K562 (cell line): ENCODE results near the gene ACOT7. TPM values are rescaled to one million over a fixed set of nuclear protein-coding genes. Genes with fewer than 3 reads are reported as not detected.
A peak's percentile ranks its signal among the peaks of the same experiment; 100 is the strongest.

ENCODE experiments used
- ATAC-seq: fragments of 200-7000 bp; cut with Tn5 transposase; 3 replicates; pipeline ENCODE4 v1.9.1; 2020; ENCODE audit warnings: moderate library complexity
- BruUV-seq: library from RNA; stranded (reverse); fragments of 400-500 nt; replicated peaks from 2 replicates; lab custom pipeline; 2021; lab: Mats Ljungman, UMichigan
- CTCF ChIA-PET: fragments of 300-600 bp; formaldehyde crosslinking; extraction: SDS; loops from one replicate; lab custom pipeline; 2021; ENCODE audit warnings: low intra/inter-chr PET ratio; lab: Yijun Ruan, JAX
- POLR2A ChIA-PET: fragments of 300-600, 350-650 bp; sonication (Branson Sonifier 250); formaldehyde crosslinking; extraction: SDS; loops from one replicate; lab custom pipeline; 2021; ENCODE audit warnings: antibody characterized with exemption, inconsistent platforms; lab: Yijun Ruan, JAX
- DNase-seq, 4 experiments: peaks; one replicate each; pipeline versions ENCODE4 v3.0.0 to v3.0.0-alpha.2; 2011 to 2018; ENCODE audit warnings: low spot score in 3 of 4, mixed read lengths in 3 of 4; ENCODE audit errors: extremely low read depth in 1 of 4
- FAIRE-seq: peaks from 2 replicates; lab custom pipeline; 2011; peaks lifted over from hg19 to GRCh38; lab: Jason Lieb, UNC
- H2AFZ ChIP-seq: 2 replicates; pipeline ENCODE4 v1.6.0; 2011; ENCODE audit warnings: low read depth, low read length, control low read depth, inconsistent platforms
- H3K27ac ChIP-seq: fragments of 200-600 bp; 3 replicates; pipeline ENCODE4 v1.8.0; 2011; ENCODE audit warnings: low read depth, mild to moderate bottlenecking, control low read depth, inconsistent platforms, low read length, moderate library complexity, mixed read lengths; ENCODE audit errors: extremely low read depth
- H3K27me3 ChIP-seq, 2 experiments: fragments of 300-600 bp in 1 of 2; 2 replicates in 1 of 2; 3 replicates in 1 of 2; pipeline versions ENCODE4 v1.6.0 to v1.8.0; 2011; ENCODE audit warnings: inconsistent platforms in 2 of 2, low read length in 2 of 2, mild to moderate bottlenecking in 1 of 2, mixed read lengths in 1 of 2, moderate library complexity in 1 of 2; ENCODE audit not compliant: control insufficient read depth in 2 of 2, insufficient read depth in 2 of 2
- H3K36me3 ChIP-seq: fragments of 300-600 bp; 3 replicates; pipeline ENCODE4 v1.8.0; 2011; ENCODE audit warnings: mild to moderate bottlenecking, low read length, inconsistent platforms; ENCODE audit not compliant: control insufficient read depth, insufficient read depth
- H3K4me1 ChIP-seq, 2 experiments: fragments of 200-600 bp in 1 of 2; replicated peaks in 1 of 2; 2 replicates in 1 of 2; 3 replicates in 1 of 2; pipeline versions ENCODE4 v1.5.1 to v1.8.0; 2011; ENCODE audit warnings: inconsistent platforms in 2 of 2, low read length in 2 of 2, mild to moderate bottlenecking in 1 of 2, mixed read lengths in 1 of 2, moderate library complexity in 1 of 2; ENCODE audit not compliant: control insufficient read depth in 2 of 2, insufficient read depth in 2 of 2
- H3K4me2 ChIP-seq: 2 replicates; pipeline ENCODE4 v1.6.1; 2011; ENCODE audit warnings: low read length, control low read depth, inconsistent platforms, mixed read lengths; ENCODE audit not compliant: insufficient read depth
- H3K4me3 ChIP-seq: fragments of 200-600 bp; sonication (generic), shearing (Covaris generic); 2 replicates; pipeline ENCODE4 v1.5.1; 2016; ENCODE audit warnings: control low read depth, inconsistent platforms
- H3K79me2 ChIP-seq: fragments of 200-600 bp; 3 replicates; pipeline ENCODE4 v1.8.0; 2011; ENCODE audit warnings: low read length, inconsistent platforms; ENCODE audit not compliant: control insufficient read depth, insufficient read depth
- H3K9ac ChIP-seq, 2 experiments: 2 replicates each; pipeline versions ENCODE4 v1.6.0 to v1.6.1; 2011; ENCODE audit warnings: low read depth in 2 of 2, low read length in 2 of 2, control low read depth in 1 of 2, inconsistent platforms in 1 of 2, mild to moderate bottlenecking in 1 of 2, mixed read lengths in 1 of 2; ENCODE audit not compliant: insufficient read depth in 1 of 2
- H3K9me1 ChIP-seq: one replicate; pipeline ENCODE4 v1.6.0; 2011; ENCODE audit warnings: inconsistent platforms, mild to moderate bottlenecking, low read length, moderate library complexity; ENCODE audit not compliant: control insufficient read depth, insufficient read depth
- H3K9me3 ChIP-seq: replicated peaks from 2 replicates; pipeline ENCODE4 v1.5.1; 2011; ENCODE audit warnings: low read depth, low read length, inconsistent platforms; ENCODE audit not compliant: control insufficient read depth, insufficient read depth
- H4K20me1 ChIP-seq: replicated peaks from 2 replicates; pipeline ENCODE4 v1.6.1; 2011; ENCODE audit warnings: low read length, inconsistent platforms, mixed read lengths; ENCODE audit not compliant: control insufficient read depth, insufficient read depth
- CREM ChIP-seq: IDR thresholded peaks from 2 replicates; pipeline ENCODE4 v1.6.1; 2014; ENCODE audit warnings: antibody characterized with exemption, low read depth
- GABPB1 ChIP-seq: sonication (generic); formaldehyde crosslinking; IDR thresholded peaks from 2 replicates; pipeline ENCODE4 v1.8.0; 2022; ENCODE audit warnings: mild to moderate bottlenecking, missing genetic modification reagents
- IFI16 ChIP-seq: fragments of 250-450 bp; sonication (Bioruptor Pico); IDR thresholded peaks from 2 replicates; pipeline ENCODE4 v2.1.2; 2022; ENCODE audit warnings: mild to moderate bottlenecking, inconsistent platforms
- PCBP2 ChIP-seq: fragments of 200-400 bp; formaldehyde crosslinking; IDR thresholded peaks from 2 replicates; pipeline ENCODE4 v1.6.1; 2018; ENCODE audit warnings: low read length, low read depth, mild to moderate bottlenecking, moderate library complexity; ENCODE audit not compliant: poor library complexity, severe bottlenecking
- RNF2 ChIP-seq: sonication (generic); IDR thresholded peaks from 2 replicates; pipeline ENCODE4 v1.6.1; 2016
- ZNF431 ChIP-seq: sonication (generic); formaldehyde crosslinking; IDR thresholded peaks from 2 replicates; pipeline ENCODE4 v1.8.0; 2022; ENCODE audit warnings: mild to moderate bottlenecking, missing genetic modification reagents
- WGBS: fragments of 100-300 bp; shearing (Covaris generic); methylation state at CpG from one replicate; pipeline ENCODE4 v1.1.6; 2016; ENCODE audit warnings: low coverage, mixed read lengths; ENCODE audit not compliant: insufficient coverage; ENCODE audit errors: missing lambda C conversion rate; 5-methylcytosine and 5-hydroxymethylcytosine counted together
- in situ Hi-C: fragments of 300-500 bp; cut with MboI; formaldehyde crosslinking; loops from 4 replicates; pipeline ENCODE4 v1.15.0; 2018; ENCODE audit warnings: inconsistent platforms, mixed read lengths
- intact Hi-C: fragments of 100-400 bp; cut with micrococcal nuclease; formaldehyde crosslinking; loops from 2 replicates; pipeline ENCODE4 v1.14.2; 2022
- polyA plus RNA-seq, 8 experiments: library from polyadenylated mRNA; depleted of rRNA in 4 of 8; stranded (reverse) in 5 of 8; unstranded in 3 of 8; fragments of >200 nt; fragmentation: Nextera tagmentation in 2 of 8; fragmentation: Illumina TruSeq in 1 of 8; extraction: Ambion mirVana in 2 of 8; extraction: Trizol in 1 of 8; gene quantifications; 2 replicates each; pipeline versions ENCODE4 v1.2.1 to v1.2.3, GENCODE V29; 2011 to 2014; ENCODE audit warnings: inconsistent platforms in 1 of 8, missing spikeins in 1 of 8
- total RNA-seq, 7 experiments: library from RNA; depleted of rRNA in 6 of 7; stranded (reverse); fragments of >200 nt in 6 of 7; fragmentation: Illumina TruSeq in 2 of 7; extraction: Trizol in 2 of 7; gene quantifications; 2 replicates each; pipeline versions ENCODE4 v1.2.1 to v1.2.3, GENCODE V29; 2011 to 2021; ENCODE audit warnings: low replicate concordance in 1 of 7
- TF ChIP-seq, protein P1 (sequence below): fragments of 250-450 bp; sonication (Bioruptor Pico); IDR thresholded peaks from 2 replicates; pipeline ENCODE4 v1.4.0; 2020; ENCODE audit warnings: mild to moderate bottlenecking, moderate library complexity

Gene ACOT7
- total and polyA plus RNA-seq, 9 of the 15 experiments (the other 6 are each of a cell fraction or from before 2014, with no cell fraction given): 7.0 to 92.6 (median 37.2) TPM

- CTCF ChIA-PET: no interaction called here
- Histone ChIP-seq H3K27me3 (peaks cover 0 to 8% of the 10 kb centered on the region in 2 experiments; a peak in 1 of 5 replicates), H4K20me1 (peaks cover 30% of the 10 kb centered on the region), H3K9me3 (no peaks in the 10 kb centered on the region), H3K4me3 (no peak overlapping the region), H3K9me1 (no peaks in the 10 kb centered on the region), H3K27ac (no peak overlapping the region), H3K79me2 (no peaks in the 10 kb centered on the region), H3K9ac (0 out of 4 replicates have a peak overlapping the region, but pooled peaks of 1 of the 2 experiments have one; percentile 61), H2AFZ (no peak overlapping the region), H3K4me1 (peaks cover 0 to 70% of the 10 kb centered on the region in 2 experiments; a peak in 3 of 5 replicates), H3K4me2 (no peak overlapping the region), H3K36me3 (no peaks in the 10 kb centered on the region; the same call in 1 of the 3 replicates)
- 49% methylated on average over 7 of the region's 7 CpGs for WGBS
- no peak for TF ChIP-seq RNF2
- no peak for TF ChIP-seq CREM
- TF ChIP-seq ZNF431: no peak
- no peak for TF ChIP-seq IFI16
- TF ChIP-seq, protein P1, sequence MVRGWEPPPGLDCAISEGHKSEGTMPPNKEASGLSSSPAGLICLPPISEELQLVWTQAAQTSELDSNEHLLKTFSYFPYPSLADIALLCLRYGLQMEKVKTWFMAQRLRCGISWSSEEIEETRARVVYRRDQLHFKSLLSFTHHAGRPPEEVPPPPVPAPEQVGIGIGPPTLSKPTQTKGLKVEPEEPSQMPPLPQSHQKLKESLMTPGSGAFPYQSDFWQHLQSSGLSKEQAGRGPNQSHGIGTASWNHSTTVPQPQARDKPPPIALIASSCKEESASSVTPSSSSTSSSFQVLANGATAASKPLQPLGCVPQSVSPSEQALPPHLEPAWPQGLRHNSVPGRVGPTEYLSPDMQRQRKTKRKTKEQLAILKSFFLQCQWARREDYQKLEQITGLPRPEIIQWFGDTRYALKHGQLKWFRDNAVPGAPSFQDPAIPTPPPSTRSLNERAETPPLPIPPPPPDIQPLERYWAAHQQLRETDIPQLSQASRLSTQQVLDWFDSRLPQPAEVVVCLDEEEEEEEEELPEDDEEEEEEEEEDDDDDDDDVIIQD: no peak
- TF ChIP-seq PCBP2: no peak
- TF ChIP-seq GABPB1 (CRISPR knock-in tag): no peak
- ATAC-seq (no peak), FAIRE-seq (no peak), DNase-seq (no peak)
- BruUV-seq: no TSS peak
- intact Hi-C loops (no loop called here), in situ Hi-C loops (loop anchor here (25.0 kb wide), 1 partner anchor 949 kb away; no protein-coding TSS in a partner anchor)
- POLR2A ChIA-PET: interaction anchor here (0.6 kb wide), 1 partner anchor 1715 kb away, joined by 3 read pairs; no protein-coding TSS in a partner anchor
Observed at GRCh38 chr1:6263716-6264115, 129.9 kb downstream of the ACOT7 start.
